ENCODE results near the gene TMC1. TPM values are rescaled to one million over a fixed set of nuclear protein-coding genes. Genes with fewer than 3 reads are reported as not detected.

The TMC1 gene
- total and polyA plus RNA-seq, 2 of the 13 experiments (the other 11 are each of a cell fraction or from before 2014, with no cell fraction given), result 0.02 to 0.03 TPM

DNA sequence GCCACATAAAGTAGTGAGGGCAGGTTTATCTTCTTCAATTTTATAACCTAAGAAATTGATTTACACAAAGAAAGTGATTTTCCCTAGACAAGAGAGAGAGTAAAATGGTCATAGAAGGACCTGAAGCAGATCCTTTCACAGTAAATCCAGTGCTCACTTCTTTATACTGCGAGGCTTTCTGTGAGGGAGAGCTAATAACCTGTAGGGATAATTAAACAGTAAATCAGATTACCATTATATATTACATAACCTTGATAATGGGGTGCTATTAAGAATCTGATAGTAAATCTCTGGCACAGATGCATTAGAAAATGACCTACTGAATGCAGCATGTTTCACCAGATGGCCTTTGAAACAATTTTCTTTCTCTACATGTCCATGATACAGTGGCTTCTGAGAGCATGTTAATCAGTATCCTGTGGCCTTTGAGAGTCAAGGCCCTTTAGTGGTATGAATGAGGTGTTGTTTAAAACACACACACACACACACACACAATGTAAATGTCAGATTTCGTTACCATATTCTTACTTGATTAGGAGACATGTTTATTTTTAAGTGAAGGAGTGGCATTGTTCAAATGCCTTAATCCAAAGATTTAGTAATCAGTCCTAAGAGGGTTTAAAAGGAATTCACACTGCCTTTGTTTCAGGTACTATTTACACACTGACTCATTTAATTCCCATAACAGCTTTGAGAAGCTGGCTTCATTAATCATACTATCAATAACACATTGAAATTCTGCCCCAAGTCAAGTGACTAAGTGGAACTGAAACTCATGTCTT lies 306.7 kb downstream of the TMC1 start (continued):
- no peak for TF ChIP-seq ZNF12 (CRISPR knock-in tag; IDR thresholded peaks at IDR 0.05)
- TF ChIP-seq, protein P1, sequence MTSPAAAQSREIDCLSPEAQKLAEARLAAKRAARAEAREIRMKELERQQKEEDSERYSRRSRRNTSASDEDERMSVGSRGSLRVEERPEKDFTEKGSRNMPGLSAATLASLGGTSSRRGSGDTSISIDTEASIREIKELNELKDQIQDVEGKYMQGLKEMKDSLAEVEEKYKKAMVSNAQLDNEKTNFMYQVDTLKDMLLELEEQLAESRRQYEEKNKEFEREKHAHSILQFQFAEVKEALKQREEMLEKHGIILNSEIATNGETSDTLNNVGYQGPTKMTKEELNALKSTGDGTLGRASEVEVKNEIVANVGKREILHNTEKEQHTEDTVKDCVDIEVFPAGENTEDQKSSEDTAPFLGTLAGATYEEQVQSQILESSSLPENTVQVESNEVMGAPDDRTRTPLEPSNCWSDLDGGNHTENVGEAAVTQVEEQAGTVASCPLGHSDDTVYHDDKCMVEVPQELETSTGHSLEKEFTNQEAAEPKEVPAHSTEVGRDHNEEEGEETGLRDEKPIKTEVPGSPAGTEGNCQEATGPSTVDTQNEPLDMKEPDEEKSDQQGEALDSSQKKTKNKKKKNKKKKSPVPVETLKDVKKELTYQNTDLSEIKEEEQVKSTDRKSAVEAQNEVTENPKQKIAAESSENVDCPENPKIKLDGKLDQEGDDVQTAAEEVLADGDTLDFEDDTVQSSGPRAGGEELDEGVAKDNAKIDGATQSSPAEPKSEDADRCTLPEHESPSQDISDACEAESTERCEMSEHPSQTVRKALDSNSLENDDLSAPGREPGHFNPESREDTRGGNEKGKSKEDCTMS (CRISPR knock-in tag; conservative IDR thresholded peaks at IDR 0.05), result no peak
- TF ChIP-seq HNF4A (CRISPR knock-in tag; IDR thresholded peaks at IDR 0.05), result no peak
- no peak for TF ChIP-seq NR1H2 (CRISPR knock-in tag; IDR thresholded peaks at IDR 0.05; ENCODE audit: borderline replicate concordance, low read depth)
- TF ChIP-seq, protein P2, sequence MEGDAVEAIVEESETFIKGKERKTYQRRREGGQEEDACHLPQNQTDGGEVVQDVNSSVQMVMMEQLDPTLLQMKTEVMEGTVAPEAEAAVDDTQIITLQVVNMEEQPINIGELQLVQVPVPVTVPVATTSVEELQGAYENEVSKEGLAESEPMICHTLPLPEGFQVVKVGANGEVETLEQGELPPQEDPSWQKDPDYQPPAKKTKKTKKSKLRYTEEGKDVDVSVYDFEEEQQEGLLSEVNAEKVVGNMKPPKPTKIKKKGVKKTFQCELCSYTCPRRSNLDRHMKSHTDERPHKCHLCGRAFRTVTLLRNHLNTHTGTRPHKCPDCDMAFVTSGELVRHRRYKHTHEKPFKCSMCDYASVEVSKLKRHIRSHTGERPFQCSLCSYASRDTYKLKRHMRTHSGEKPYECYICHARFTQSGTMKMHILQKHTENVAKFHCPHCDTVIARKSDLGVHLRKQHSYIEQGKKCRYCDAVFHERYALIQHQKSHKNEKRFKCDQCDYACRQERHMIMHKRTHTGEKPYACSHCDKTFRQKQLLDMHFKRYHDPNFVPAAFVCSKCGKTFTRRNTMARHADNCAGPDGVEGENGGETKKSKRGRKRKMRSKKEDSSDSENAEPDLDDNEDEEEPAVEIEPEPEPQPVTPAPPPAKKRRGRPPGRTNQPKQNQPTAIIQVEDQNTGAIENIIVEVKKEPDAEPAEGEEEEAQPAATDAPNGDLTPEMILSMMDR (CRISPR knock-in tag; IDR thresholded peaks at IDR 0.05), result no peak
- TF ChIP-seq, protein P3, sequence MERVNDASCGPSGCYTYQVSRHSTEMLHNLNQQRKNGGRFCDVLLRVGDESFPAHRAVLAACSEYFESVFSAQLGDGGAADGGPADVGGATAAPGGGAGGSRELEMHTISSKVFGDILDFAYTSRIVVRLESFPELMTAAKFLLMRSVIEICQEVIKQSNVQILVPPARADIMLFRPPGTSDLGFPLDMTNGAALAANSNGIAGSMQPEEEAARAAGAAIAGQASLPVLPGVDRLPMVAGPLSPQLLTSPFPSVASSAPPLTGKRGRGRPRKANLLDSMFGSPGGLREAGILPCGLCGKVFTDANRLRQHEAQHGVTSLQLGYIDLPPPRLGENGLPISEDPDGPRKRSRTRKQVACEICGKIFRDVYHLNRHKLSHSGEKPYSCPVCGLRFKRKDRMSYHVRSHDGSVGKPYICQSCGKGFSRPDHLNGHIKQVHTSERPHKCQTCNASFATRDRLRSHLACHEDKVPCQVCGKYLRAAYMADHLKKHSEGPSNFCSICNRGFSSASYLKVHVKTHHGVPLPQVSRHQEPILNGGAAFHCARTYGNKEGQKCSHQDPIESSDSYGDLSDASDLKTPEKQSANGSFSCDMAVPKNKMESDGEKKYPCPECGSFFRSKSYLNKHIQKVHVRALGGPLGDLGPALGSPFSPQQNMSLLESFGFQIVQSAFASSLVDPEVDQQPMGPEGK (CRISPR knock-in tag; IDR thresholded peaks at IDR 0.05), result no peak
- TF ChIP-seq ZNF160 (CRISPR knock-in tag; IDR thresholded peaks at IDR 0.05), result no peak
- TF ChIP-seq MYC (CRISPR knock-in tag; IDR thresholded peaks at IDR 0.05; ENCODE audit: borderline replicate concordance), result no peak
- no peak for TF ChIP-seq GABPA (IDR thresholded peaks at IDR 0.05; ENCODE audit: low read depth, low read length)
- no peak for TF ChIP-seq GABPA (CRISPR knock-in tag; IDR thresholded peaks at IDR 0.05; ENCODE audit: low read depth)
- no peak for TF ChIP-seq KDM2A (CRISPR knock-in tag; IDR thresholded peaks at IDR 0.05; ENCODE audit: borderline replicate concordance, low read depth)
- TF ChIP-seq ETV6 (CRISPR knock-in tag; conservative IDR thresholded peaks at IDR 0.05), result no peak
- TF ChIP-seq, protein P4, sequence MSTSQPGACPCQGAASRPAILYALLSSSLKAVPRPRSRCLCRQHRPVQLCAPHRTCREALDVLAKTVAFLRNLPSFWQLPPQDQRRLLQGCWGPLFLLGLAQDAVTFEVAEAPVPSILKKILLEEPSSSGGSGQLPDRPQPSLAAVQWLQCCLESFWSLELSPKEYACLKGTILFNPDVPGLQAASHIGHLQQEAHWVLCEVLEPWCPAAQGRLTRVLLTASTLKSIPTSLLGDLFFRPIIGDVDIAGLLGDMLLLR (CRISPR knock-in tag; IDR thresholded peaks at IDR 0.05), result no peak
- TF ChIP-seq, protein P5, sequence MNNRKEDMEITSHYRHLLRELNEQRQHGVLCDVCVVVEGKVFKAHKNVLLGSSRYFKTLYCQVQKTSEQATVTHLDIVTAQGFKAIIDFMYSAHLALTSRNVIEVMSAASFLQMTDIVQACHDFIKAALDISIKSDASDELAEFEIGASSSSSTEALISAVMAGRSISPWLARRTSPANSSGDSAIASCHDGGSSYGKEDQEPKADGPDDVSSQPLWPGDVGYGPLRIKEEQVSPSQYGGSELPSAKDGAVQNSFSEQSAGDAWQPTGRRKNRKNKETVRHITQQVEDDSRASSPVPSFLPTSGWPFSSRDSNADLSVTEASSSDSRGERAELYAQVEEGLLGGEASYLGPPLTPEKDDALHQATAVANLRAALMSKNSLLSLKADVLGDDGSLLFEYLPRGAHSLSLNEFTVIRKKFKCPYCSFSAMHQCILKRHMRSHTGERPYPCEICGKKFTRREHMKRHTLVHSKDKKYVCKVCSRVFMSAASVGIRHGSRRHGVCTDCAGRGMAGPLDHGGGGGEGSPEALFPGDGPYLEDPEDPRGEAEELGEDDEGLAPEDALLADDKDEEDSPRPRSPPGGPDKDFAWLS (CRISPR knock-in tag; IDR thresholded peaks at IDR 0.05; ENCODE audit: borderline replicate concordance), result no peak
- TF ChIP-seq SMYD3 (CRISPR knock-in tag; IDR thresholded peaks at IDR 0.05), result no peak
- TF ChIP-seq, protein P6, sequence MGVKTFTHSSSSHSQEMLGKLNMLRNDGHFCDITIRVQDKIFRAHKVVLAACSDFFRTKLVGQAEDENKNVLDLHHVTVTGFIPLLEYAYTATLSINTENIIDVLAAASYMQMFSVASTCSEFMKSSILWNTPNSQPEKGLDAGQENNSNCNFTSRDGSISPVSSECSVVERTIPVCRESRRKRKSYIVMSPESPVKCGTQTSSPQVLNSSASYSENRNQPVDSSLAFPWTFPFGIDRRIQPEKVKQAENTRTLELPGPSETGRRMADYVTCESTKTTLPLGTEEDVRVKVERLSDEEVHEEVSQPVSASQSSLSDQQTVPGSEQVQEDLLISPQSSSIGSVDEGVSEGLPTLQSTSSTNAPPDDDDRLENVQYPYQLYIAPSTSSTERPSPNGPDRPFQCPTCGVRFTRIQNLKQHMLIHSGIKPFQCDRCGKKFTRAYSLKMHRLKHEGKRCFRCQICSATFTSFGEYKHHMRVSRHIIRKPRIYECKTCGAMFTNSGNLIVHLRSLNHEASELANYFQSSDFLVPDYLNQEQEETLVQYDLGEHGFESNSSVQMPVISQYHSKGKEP (CRISPR knock-in tag; IDR thresholded peaks at IDR 0.05), result no peak
- no peak; the same call in 1 of the 2 replicates for TF ChIP-seq BCL6 (CRISPR knock-in tag; IDR thresholded peaks at IDR 0.05)
- TF ChIP-seq FIP1L1 (IDR thresholded peaks at IDR 0.05; ENCODE audit: borderline replicate concordance, insufficient read depth, low read depth, low read length), result no peak
- TF ChIP-seq MBNL3 (CRISPR knock-in tag; conservative IDR thresholded peaks at IDR 0.05), result no peak

All from HepG2 (cell line).